Raji (cell line): ENCODE data around the gene FAM20C.

Experiments used
- POLR2A ChIP-seq: IDR thresholded peaks from 2 replicates; pipeline ENCODE4 v1.6.1; 2011; ENCODE audit warnings: low read depth, low read length, control low read depth; ENCODE audit not compliant: insufficient read depth

FAM20C gene

GRCh38 chr7:303425-303824 is 111.1 kb downstream of the FAM20C start:
- TF ChIP-seq POLR2A: no peak

- no peak for TF ChIP-seq POLR2A
Measured at GRCh38 chr7:303884-304573, 111.7 kb downstream of the FAM20C start.

- no peak for TF ChIP-seq POLR2A
Measured at GRCh38 chr7:304574-305409, 112.4 kb downstream of the FAM20C start.

- no peak for TF ChIP-seq POLR2A
Measured at GRCh38 chr7:305410-306151, 113.2 kb downstream of the FAM20C start.

- TF ChIP-seq POLR2A: no peak
Measured at GRCh38 chr7:307970-308369, 115.6 kb downstream of the FAM20C start.

GRCh38 chr7:309586-310228 is 117.3 kb downstream of the FAM20C start:
- no peak for TF ChIP-seq POLR2A
